DMS53 treated with DMSO at 0.1 percent for 48 hours (cell line): ENCODE results near the gene PEX5L.

Source experiments
- DNase-seq: peaks from one replicate; lab custom pipeline; 2025; ENCODE audit not compliant: unreplicated experiment; lab: John Stamatoyannopoulos, UW

Gene PEX5L

DNA sequence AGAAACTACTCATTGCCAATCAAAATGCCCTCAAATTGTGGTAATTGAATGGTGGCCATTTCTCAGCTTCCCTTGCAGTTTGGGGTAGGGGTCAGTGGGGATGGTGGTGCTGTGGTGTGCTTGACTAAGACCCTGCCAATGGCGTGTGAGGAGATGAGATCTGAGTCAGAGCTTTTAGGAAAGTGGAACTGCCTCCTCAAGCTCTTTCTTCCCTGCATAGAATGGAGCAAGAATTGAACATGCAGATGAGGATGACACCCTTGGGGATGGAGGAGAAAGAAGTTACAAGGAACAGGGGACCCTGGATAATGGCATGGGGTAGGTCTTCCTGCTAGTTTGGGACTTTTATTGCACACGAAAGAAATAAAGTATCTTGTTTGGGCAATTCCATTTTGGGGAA is 188.0 kb downstream of the PEX5L start:
- DNase-seq, result no peak

GRCh38 chr3:179842061-179842460 is 194.7 kb downstream of the PEX5L start:
- DNase-seq, result no peak

GRCh38 chr3:179840985-179841384 is 195.8 kb downstream of the PEX5L start:
- DNase-seq, result no peak

DNA sequence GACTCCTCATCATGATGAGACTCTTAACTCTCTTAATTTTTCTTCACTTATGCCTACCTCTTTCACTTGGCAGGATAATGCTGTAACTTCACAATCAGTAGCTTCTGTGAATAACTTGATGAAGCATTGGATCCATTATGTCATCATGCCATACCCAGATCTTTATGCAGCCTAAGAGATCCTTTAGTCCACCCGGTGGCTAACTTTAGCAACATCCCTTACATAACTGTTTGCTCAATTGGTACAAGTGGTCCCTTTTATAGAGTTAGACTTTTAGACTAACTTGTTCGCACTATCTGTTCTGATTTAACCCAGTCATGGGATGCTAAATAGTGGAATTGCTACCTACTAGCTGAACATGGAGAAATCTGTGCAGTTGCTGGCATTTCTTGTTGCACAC is 199.4 kb downstream of the PEX5L start:
- no peak for DNase-seq

- DNase-seq, result no peak
These were observed 203.4 kb downstream of the PEX5L start for GRCh38 chr3:179833294-179833693.

DNA sequence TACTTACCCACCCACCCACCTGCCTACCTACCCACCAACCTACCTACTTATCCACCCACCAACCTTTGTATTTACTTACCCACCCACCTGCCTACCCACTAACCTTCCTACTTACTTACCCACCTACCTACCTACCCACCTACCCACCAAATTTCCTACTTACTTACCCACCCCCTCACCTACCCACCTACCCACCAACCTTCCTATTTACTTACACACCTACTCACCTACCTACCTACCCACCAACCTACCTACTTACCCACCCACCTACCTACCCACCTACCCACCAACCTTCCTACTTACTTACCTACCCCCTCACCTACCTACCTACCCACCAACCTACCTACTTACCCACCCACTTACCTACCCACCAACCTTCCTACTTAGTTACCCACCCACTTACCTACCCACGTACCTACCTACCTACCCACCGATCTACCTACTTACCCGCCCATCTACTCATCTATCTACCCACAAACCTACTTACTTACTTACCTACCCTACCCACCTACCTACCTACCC is 204.3 kb downstream of the PEX5L start:
- DNase-seq, result no peak

- DNase-seq, result no peak
These were observed 207.3 kb downstream of the PEX5L start for GRCh38 chr3:179829401-179829800.

- no peak for DNase-seq
These were observed 208.0 kb downstream of the PEX5L start for GRCh38 chr3:179828738-179829137.

DNA sequence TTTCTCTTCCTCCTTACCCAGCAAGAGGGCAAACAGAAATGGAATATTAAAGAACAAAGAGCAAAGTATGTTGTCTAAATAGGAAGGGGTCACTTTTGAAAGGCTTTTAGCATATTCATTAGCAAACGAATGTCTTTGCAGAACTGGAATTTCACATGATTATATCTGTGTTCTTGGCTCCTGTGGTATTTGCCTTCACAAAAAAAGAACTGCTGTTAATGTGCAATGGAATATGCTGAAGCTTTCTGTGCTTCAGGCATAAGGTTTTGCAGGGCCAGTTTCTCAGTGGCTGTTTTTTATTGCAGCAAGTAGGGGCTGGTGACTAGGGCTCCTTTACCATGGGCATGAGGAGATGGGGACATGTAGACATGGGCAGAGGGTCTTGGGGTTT is 210.5 kb downstream of the PEX5L start:
- DNase-seq, result no peak

DNA sequence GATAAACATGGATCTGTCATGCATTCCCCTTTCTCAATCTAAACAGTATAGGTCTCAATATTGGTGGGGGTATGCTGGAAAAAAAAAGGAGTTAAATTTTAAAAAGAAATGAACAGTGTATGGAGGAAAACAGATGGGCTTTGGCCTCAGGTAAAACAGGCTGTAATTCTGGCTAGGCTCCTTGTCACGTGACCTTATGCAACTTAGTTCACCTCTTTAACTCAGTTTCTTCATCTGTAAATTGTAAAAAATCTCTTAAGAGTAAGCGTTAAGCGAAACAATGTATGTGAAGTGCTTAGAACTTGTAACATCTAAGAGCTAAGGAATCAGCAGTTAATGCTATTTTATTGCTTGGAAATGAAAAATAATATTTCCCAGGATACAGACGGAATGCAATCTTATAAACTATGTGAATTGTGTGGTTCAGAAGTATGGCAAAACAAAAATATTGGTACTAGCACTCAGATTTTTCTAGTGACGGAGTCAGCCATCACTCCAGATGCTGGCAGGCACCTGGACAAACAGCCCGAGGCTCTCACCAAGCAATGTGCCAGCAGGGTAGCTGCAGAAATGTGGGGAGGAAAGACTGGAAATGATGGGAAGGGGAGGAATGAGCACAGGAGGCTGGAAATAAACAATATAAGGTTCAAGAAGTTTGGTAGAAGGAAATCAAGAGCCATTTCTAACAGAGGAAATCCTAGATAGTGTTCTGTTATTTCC is 211.1 kb downstream of the PEX5L start:
- DNase-seq, result no peak

GRCh38 chr3:179822296-179822695 is 214.4 kb downstream of the PEX5L start:
- no peak for DNase-seq

GRCh38 chr3:179819379-179819778 is 217.4 kb downstream of the PEX5L start:
- no peak for DNase-seq

GRCh38 chr3:179812096-179812382 is 224.7 kb downstream of the PEX5L start:
- DNase-seq, result no peak

- peak; percentile 33 for DNase-seq
These were observed 225.2 kb downstream of the PEX5L start for GRCh38 chr3:179811321-179812095.

DNA sequence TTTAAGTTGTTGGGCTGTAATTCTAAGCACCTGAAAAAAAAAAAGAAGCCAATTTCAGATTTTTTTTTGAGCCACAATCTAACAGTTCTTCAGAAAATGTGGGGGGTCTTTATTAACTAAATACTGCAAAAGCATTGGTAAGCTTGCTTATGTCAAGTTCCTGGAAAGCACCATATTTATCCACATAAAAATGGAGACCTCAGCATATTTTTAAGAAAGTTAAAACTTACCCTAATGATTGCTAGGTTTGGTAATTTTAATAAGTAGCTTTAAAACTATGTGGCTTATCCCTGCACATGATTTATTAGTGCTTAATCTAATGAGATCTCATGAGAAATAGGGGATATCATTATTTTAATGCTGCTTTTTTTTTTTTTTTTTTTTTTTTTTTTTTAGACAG is 227.1 kb downstream of the PEX5L start:
- no peak for DNase-seq

- no peak for DNase-seq
These were observed 229.1 kb downstream of the PEX5L start for GRCh38 chr3:179807588-179807987.

- DNase-seq, result no peak
These were observed 230.6 kb downstream of the PEX5L start for GRCh38 chr3:179806177-179806576.

GRCh38 chr3:179801856-179802255 is 234.9 kb downstream of the PEX5L start:
- no peak for DNase-seq

DNA sequence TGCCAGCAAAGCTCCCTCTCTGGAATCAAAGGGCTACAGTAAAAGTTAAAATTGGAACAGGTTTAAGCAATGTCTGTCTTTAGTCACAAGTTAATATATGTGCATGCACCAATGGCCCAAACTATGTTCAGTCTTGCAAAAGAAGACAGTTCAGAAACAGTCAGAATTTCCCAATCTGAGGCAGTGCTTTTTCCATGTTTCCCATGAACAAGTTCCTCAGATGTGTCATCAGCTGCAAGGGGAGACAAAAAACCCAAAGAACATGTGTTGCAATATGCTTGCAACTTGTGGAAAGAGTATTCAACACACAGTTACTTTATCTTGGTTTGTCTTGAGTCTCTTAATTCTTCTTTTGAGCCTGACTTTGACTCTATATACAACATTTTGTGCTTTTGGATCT is 235.5 kb downstream of the PEX5L start:
- no peak for DNase-seq

GRCh38 chr3:179797192-179797591 is 239.5 kb downstream of the PEX5L start:
- DNase-seq, result no peak

DNA sequence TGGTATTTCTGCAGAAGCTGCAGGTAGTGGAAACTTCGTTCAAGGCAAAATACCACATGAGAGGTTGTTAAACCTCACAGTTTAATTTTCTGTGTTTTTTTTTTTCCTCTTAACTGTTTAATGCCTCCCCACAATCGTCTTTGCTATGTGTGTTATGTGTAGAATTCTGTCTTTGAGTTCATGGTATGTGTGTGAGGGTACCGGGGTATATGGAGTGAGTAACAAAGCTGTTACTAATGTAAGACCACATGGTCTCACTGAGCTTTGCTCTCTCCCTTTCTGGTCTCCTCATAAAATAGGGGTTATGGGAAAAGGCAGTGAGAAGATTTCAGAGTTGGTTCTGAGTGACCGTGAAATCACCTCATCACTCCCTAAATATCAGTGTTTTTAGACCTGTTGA is 240.3 kb downstream of the PEX5L start:
- no peak for DNase-seq

DNA sequence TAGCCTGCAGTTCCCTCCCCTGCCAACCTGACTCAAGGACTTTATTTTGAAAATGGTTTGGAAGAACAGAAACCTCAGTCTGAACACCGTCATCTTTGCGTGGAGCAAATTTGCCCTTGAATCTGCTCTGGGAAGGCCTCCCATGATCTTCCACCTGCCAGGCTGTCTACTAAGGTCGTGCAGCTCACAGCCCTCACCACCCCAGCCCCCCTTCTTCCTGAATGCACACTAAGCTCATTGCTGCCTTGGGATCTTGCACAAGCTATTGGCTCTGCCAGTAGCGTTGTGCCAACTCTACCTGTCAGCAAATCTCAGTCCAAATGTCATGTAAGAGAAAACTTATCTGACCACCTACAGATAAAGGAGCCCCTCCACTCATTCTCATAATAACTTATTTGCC is 242.4 kb downstream of the PEX5L start:
- no peak for DNase-seq

GRCh38 chr3:179791793-179792192 is 244.9 kb downstream of the PEX5L start:
- no peak for DNase-seq
